Muscle layer of colon (tissue), 2 donors: ENCODE results near the gene RAX.

Experiments used
- H3K27ac ChIP-seq: one replicate; pipeline ENCODE4 v1.7.0; 2013; ENCODE audit warnings: low read depth, mild to moderate bottlenecking, low read length, moderate library complexity
- H3K27me3 ChIP-seq, 2 donors: one replicate each; pipeline ENCODE4 v1.7.0; 2013; ENCODE audit warnings: low read length in 2 of 2, mild to moderate bottlenecking in 2 of 2; ENCODE audit not compliant: insufficient read depth in 2 of 2, control insufficient read depth in 1 of 2
- H3K36me3 ChIP-seq: one replicate; pipeline ENCODE4 v1.7.0; 2013; ENCODE audit warnings: mild to moderate bottlenecking, low read length; ENCODE audit not compliant: insufficient read depth
- H3K4me1 ChIP-seq: one replicate; pipeline ENCODE4 v1.7.0; 2013; ENCODE audit warnings: mild to moderate bottlenecking, low read length; ENCODE audit not compliant: insufficient read depth
- H3K4me3 ChIP-seq, 2 donors: one replicate each; pipeline ENCODE4 v1.7.0; 2013; ENCODE audit warnings: low read length in 2 of 2, low read depth in 1 of 2, mild to moderate bottlenecking in 1 of 2, moderate library complexity in 1 of 2
- H3K9ac ChIP-seq: one replicate; pipeline ENCODE4 v1.7.0; 2013; ENCODE audit warnings: low read length
- H3K9me3 ChIP-seq: one replicate; pipeline ENCODE4 v1.7.0; 2013; ENCODE audit warnings: mild to moderate bottlenecking, low read length
- donor health status: abdominal sarcoma.
- donor health status: Adenocarcinoma of cecum.

The RAX gene

DNA sequence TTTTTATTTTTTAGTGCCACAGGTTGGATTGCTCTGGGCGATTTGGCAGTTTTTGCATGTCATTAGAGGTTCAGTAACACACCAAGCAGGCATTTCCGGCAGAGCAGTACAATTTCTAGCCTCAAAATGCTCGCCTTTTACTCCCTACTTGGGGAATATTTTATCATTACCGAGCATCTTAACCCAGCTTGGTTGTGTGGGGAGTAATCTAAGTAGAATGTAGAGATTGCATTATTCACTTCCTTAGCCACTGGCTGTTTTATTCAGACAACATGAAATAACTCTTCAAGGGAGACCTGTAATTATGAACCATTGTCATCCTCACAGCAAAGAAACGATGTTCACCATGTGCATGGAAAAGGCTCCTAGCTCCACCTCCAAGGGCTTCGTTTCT is 40.2 kb downstream of the RAX start:
- Histone ChIP-seq H3K36me3 (no peaks in the 10 kb centered on the region), H3K27me3 (no peaks in the 10 kb centered on the region), H3K4me1 (no peaks in the 10 kb centered on the region), H3K9ac (no peak overlapping the region), H3K4me3 (no peak overlapping the region), H3K9me3 (no peaks in the 10 kb centered on the region), H3K27ac (no peak overlapping the region)

DNA sequence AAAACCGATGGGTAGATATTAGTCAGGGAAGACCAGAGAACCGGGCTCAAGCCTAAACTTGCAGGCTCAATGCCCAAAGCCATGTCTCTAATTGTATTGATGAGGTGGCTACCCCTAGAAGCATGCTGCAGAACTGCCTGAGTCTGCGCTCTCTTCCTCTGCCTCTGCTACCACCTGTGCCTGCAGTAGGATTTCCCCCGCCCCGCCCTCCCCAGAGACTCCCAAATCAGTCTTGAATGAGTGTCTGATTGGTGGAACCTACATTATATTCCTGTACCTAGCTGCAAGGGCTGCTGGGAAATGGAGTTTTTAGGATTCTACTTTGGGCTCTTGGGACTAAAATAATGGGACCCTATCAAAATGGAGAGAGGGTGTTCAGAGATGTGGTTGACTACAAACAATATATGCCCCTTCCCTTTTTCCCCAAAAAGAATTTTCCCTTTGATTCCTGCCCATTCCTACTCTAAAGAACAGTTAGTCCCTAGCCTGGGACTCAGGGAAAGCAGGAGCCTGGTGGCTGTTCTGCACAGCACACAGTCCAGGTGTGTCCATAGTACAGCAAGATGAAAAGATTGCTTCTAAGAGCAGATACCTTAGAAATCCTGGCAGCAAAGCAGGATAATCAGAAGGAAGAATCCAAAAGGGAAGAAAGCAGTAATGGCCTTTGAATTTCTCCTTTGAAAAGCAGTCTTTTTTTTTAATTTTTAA is 40.8 kb downstream of the RAX start:
- Histone ChIP-seq H3K27me3 (no peaks in the 10 kb centered on the region), H3K4me3 (no peak overlapping the region), H3K4me1 (no peaks in the 10 kb centered on the region)

DNA sequence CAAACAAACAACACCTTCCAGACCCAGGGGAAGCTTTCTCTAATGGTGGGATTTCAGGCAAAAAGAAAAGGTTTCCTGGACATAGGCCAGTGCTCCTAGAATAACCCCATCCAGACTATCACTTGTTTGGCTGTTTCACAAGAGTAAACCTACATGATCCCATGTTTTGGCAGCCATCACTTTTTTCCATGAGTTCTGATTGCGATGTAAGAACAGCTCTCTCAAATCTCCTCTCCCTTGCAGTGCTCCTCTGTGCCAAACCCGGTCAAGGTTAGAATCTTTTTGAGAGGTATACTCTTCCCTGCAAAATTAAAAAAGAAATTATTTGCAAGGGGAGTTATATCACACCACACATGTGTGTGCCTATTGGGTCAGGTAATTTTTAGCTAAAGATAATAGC is 41.4 kb downstream of the RAX start:
- Histone ChIP-seq H3K27ac (no peak overlapping the region), H3K36me3 (no peaks in the 10 kb centered on the region), H3K9ac (no peak overlapping the region), H3K4me3 (no peak overlapping the region), H3K4me1 (no peaks in the 10 kb centered on the region), H3K9me3 (no peaks in the 10 kb centered on the region), H3K27me3 (no peaks in the 10 kb centered on the region)

More for the DNA sequence above, 40.8 kb downstream of the RAX start:
- H3K36me3 ChIP-seq: no peaks in the 10 kb centered on the region
- no peaks in the 10 kb centered on the region for H3K9me3 ChIP-seq
- no peak overlapping the region for H3K9ac ChIP-seq
- H3K27ac ChIP-seq: no peak overlapping the region

DNA sequence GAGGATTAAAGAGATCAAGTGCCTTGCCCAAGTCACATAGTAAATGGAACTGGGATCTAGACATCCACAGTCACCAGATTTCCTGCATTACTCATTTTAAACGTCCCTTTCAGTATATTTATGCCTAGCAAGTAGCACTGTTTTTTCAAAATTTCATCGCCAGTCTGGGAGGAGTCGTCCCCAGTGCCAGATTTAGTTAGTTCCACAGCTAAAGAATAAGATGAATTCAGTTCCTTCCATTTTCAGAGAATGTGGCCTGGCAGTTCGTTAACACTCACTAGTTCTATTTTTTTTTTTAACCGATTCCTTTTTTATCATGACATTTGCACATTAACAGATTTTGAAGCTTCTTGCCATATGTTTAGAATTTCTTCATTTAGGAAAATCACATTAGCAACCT is 42.1 kb downstream of the RAX start:
- Histone ChIP-seq H3K4me3 (no peak overlapping the region), H3K9me3 (no peaks in the 10 kb centered on the region), H3K9ac (no peak overlapping the region), H3K27ac (no peak overlapping the region), H3K27me3 (no peaks in the 10 kb centered on the region), H3K36me3 (no peaks in the 10 kb centered on the region), H3K4me1 (no peaks in the 10 kb centered on the region)

DNA sequence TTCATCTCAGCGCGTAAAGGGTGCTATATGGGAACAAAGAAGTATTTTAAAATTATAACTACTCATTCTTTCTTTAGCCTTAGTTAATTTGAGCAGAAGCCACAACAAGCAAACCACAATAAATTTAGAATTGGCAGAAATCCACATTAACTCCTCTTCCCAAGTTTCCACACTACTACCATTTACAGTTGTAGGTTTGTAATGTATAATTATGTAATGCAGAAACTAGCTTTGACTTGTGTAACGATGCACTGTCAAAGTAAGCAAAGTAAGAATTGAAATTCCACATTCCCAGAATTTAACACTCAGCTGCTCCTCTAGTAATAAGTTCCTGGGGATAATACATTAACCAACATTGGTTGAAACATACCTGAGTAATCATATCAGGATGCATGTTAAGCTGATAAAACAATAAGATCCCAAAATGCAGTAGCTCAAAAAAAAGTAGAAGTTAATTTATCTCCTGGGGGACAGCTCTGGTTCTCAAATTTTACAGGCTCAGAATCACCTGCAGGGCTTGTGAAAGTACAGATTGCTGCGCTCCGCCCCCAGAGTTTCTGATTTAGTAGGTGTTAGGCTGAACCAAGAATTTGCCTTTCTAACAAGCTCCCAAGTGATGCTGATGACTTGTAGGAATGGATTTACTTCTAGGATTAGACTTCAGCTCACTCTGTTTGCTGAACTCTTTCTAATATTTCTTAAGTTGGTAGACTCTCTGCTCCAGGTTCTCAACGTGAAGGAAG is 43.4 kb downstream of the RAX start:
- H3K27me3 ChIP-seq: no peaks in the 10 kb centered on the region
- no peak overlapping the region for H3K9ac ChIP-seq
- H3K4me1 ChIP-seq: no peaks in the 10 kb centered on the region
- H3K36me3 ChIP-seq: no peaks in the 10 kb centered on the region
- H3K9me3 ChIP-seq: no peaks in the 10 kb centered on the region
- H3K27ac ChIP-seq: no peak overlapping the region
- no peak overlapping the region for H3K4me3 ChIP-seq

DNA sequence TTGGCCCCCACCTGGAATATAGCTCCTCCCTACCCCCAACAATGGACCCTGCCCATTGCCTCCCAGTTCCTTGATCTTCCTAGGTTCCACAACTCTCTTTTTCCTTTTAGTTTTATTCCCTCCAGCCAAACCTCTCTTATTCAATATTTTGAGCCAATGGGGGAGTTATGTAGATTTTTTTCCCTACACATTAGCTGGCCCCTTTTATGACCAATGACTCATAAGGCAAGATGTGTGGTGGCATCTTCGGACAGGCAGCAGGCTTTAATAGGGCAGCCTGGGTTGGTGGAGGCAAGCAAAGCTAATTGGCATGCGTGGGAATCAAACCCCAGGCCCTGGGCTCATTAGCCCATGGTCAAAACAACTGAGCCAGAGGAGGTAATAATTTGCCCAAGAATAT is 44.1 kb downstream of the RAX start:
- H3K27ac ChIP-seq: no peak overlapping the region
- H3K9me3 ChIP-seq: no peaks in the 10 kb centered on the region
- no peaks in the 10 kb centered on the region for H3K36me3 ChIP-seq
- no peak overlapping the region for H3K4me3 ChIP-seq
- H3K9ac ChIP-seq: no peak overlapping the region
- no peaks in the 10 kb centered on the region for H3K4me1 ChIP-seq
- no peaks in the 10 kb centered on the region for H3K27me3 ChIP-seq

DNA sequence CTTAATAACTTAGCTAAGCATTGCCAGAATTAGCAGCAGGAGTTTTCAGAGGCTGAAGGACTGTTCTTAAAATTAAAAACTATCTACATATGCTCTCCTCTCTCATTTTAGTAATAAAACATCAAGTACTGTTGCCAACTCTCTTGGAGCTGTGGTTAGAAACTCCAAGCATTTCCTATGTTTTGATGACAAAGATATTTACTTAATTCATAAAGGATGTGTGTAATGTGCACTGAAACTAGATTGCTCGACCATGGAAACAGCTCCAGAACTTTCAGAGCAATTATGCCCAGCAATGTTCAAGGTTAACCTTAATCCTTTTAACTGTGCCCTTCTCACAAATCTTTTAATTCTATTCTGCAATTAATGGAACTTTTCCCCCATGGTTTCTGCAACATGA is 44.9 kb downstream of the RAX start:
- H3K4me1 ChIP-seq: no peaks in the 10 kb centered on the region
- no peaks in the 10 kb centered on the region for H3K36me3 ChIP-seq
- no peaks in the 10 kb centered on the region for H3K9me3 ChIP-seq
- no peak overlapping the region for H3K9ac ChIP-seq
- H3K27ac ChIP-seq: no peak overlapping the region
- no peak overlapping the region for H3K4me3 ChIP-seq
- no peaks in the 10 kb centered on the region for H3K27me3 ChIP-seq

DNA sequence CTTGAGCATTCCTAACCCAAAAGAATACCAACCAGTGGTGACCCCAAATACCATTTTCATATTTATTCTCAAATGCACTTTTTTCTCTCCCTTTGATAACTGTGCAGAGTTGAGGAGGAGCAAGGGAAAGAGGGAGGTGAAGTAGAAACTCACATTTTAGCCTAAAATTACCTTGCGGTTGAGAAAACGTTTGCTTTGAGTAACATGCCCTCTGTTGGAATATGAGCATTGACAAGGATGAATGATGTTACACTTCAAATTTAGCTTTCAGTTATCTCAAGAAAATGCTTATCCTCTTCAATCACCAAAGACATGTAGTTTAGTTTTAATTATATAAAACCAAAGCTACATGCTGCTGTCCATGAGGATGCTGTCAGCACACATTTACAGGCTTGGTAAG is 50.9 kb downstream of the RAX start:
- H3K27me3 ChIP-seq: peaks cover 4 to 26% of the 10 kb centered on the region in 2 donors

DNA sequence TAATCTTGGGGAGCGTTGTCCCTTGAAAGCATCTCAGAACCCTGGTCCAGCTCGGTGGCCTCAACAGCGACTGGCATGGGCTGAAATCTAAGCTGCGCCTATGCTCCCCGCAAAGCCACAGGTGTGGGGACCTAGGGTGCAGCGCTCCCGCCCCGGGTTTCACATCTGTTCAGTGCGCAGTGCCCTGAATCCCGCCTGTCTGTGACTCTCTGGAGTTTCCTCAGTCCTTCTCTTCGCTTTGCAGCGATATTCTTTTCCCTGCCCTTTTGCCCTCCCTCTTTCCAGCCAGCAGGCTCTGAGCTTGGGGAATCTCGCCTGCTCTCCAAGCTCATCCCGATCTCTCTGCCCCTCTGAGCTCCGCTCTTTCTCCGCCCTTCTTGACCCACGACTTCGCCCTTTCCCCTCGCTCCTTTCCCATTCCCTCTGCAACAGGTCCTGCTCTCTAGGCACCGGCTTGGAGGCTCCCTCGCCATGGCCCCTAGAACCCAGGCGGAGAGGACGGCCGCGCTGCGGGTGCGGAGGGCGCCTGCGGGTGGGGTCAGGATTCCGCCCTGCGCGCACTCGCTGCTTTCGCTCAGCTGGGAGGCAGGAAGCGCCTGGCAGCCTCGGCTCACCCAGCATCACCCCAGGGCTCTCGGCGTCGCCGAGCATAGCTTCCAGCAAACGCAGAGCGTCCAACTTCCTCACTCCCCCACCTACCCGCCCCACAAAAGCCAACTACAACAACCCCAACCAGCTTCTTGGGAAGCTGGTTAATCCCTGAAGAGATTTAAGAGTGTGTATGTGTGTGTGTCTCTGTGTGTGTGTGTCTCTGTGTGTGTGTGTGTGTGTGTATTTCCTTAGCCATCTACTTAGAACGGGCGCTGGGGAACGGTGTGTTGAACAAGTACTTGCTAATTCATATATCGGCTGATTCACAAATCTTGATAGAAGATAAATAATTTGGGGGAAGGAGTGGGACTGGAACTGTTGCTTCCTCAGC is 52.2 kb downstream of the RAX start:
- no peak overlapping the region for H3K9ac ChIP-seq
- no peaks in the 10 kb centered on the region for H3K36me3 ChIP-seq
- no peak overlapping the region for H3K4me3 ChIP-seq
- peaks cover 4 to 26% of the 10 kb centered on the region in 2 donors for H3K27me3 ChIP-seq
- H3K27ac ChIP-seq: no peak overlapping the region
- no peaks in the 10 kb centered on the region for H3K4me1 ChIP-seq
- no peaks in the 10 kb centered on the region for H3K9me3 ChIP-seq

More for the DNA sequence above, 50.9 kb downstream of the RAX start:
- Histone ChIP-seq H3K4me3 (no peak overlapping the region), H3K4me1 (no peaks in the 10 kb centered on the region), H3K27ac (no peak overlapping the region), H3K9me3 (no peaks in the 10 kb centered on the region), H3K36me3 (no peaks in the 10 kb centered on the region), H3K9ac (no peak overlapping the region)

DNA sequence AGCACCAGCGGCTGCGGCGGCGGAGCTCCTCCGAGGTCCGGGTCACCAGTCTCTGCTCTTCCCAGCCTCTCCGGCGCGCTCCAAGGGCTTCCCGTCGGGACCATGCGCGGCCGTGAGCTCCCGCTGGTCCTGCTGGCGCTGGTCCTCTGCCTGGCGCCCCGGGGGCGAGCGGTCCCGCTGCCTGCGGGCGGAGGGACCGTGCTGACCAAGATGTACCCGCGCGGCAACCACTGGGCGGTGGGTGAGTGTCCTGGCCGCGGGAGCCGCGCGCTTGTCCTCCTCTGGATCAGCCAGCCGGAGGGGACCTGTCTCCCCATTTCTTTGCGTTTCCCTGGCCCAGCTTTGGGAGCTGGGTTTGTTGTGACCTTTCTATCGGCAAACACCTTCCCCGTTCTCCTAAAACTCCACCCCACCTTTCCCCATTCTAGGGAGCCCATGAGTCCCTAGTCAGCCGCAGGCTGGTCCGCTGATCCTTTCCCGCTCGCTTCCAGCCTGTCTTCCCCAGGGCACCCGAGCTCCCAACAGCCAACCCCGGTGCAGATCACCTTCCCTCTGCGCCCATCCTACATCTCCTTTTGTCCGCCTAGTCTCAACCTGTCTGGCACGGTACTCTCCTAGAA is 53.0 kb downstream of the RAX start:
- no peak overlapping the region for H3K27ac ChIP-seq
- H3K9ac ChIP-seq: no peak overlapping the region
- peaks cover 4 to 26% of the 10 kb centered on the region in 2 donors for H3K27me3 ChIP-seq
- H3K4me1 ChIP-seq: no peaks in the 10 kb centered on the region
- no peaks in the 10 kb centered on the region for H3K9me3 ChIP-seq
- H3K36me3 ChIP-seq: no peaks in the 10 kb centered on the region
- H3K4me3 ChIP-seq: no peak overlapping the region

DNA sequence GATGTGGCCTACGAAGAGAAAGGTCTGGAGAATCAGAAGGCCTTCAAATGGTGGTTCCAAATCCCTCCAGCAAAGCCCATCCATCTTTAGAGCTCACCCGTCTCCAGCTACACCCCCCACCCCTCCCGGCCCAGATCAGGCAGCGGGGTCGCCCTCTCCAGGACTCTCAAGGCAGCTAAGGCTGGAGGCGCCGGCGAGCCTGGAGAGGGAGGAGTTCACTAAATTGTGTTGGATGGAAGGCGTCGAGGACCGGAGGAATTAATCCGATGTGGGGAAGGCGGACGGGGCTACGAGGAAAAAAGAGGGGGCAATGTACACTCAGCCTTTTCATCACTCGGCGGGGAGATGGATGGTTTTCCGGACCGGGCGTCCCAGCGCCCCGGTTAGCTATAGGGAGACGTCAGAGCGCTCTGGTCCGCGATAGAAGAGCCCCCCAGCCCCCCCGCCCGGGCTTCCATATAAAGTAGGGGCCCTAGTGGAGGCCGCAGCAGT is 53.5 kb downstream of the RAX start, which contains the start of gene GRP:
Gene GRP (plus strand): TSS at position 487 of the 492 bp plus-strand sequence. CDS start 108 bp downstream, outside the sequence.
- Histone ChIP-seq H3K36me3 (no peaks in the 10 kb centered on the region), H3K9me3 (no peaks in the 10 kb centered on the region), H3K4me1 (no peaks in the 10 kb centered on the region), H3K27ac (no peak within 1 kb of the TSS), H3K4me3 (no peak within 1 kb of the TSS), H3K9ac (no peak within 1 kb of the TSS), H3K27me3 (peaks cover 4 to 26% of the 10 kb centered on the region in 2 donors)
